ENCODE results near the gene BACH2. TPM values are rescaled to one million over a fixed set of nuclear protein-coding genes. Genes with fewer than 3 reads are reported as not detected.

Gene BACH2
- total RNA-seq, 1 experiment from 2014 or later: 3.3 TPM

GRCh38 chr6:90068264-90068663 lies 228.4 kb downstream of the BACH2 start:
- TF ChIP-seq FOSL1 (IDR thresholded peaks at IDR 0.05; ENCODE audit: low read depth): peak; percentile 68
- TF ChIP-seq EZH2 (IDR thresholded peaks at IDR 0.05): no peak
- no peak for TF ChIP-seq SIN3A (IDR thresholded peaks at IDR 0.05; ENCODE audit: low read depth)
- TF ChIP-seq, protein P1, sequence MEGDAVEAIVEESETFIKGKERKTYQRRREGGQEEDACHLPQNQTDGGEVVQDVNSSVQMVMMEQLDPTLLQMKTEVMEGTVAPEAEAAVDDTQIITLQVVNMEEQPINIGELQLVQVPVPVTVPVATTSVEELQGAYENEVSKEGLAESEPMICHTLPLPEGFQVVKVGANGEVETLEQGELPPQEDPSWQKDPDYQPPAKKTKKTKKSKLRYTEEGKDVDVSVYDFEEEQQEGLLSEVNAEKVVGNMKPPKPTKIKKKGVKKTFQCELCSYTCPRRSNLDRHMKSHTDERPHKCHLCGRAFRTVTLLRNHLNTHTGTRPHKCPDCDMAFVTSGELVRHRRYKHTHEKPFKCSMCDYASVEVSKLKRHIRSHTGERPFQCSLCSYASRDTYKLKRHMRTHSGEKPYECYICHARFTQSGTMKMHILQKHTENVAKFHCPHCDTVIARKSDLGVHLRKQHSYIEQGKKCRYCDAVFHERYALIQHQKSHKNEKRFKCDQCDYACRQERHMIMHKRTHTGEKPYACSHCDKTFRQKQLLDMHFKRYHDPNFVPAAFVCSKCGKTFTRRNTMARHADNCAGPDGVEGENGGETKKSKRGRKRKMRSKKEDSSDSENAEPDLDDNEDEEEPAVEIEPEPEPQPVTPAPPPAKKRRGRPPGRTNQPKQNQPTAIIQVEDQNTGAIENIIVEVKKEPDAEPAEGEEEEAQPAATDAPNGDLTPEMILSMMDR (IDR thresholded peaks at IDR 0.05 in 2 of 3, conservative IDR thresholded peaks at IDR 0.05 in 1 of 3; ENCODE audit: borderline replicate concordance in 1 of 3, insufficient read depth in 1 of 3, low read depth in 2 of 3, low read length in 2 of 3): no peak
- no peak for TF ChIP-seq CEBPB (IDR thresholded peaks at IDR 0.05; ENCODE audit: low read depth)
- TF ChIP-seq SP1 (IDR thresholded peaks at IDR 0.05; ENCODE audit: low read depth): peak; percentile 54
- TF ChIP-seq JUND (IDR thresholded peaks at IDR 0.05): peak; percentile 65
- TF ChIP-seq, protein P2, sequence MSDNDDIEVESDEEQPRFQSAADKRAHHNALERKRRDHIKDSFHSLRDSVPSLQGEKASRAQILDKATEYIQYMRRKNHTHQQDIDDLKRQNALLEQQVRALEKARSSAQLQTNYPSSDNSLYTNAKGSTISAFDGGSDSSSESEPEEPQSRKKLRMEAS (IDR thresholded peaks at IDR 0.05): peak; percentile 55
- no peak for TF ChIP-seq REST (IDR thresholded peaks at IDR 0.05; ENCODE audit: low read depth)
- TF ChIP-seq CBX3 (IDR thresholded peaks at IDR 0.05; ENCODE audit: low read depth): peak; percentile 82
- peak; percentile 96 for TF ChIP-seq EGR1 (IDR thresholded peaks at IDR 0.05; ENCODE audit: low read depth)
- TF ChIP-seq SRF (IDR thresholded peaks at IDR 0.05; ENCODE audit: low read depth): no peak
- H3K4me3 ChIP-seq (replicated peaks in 1 of 2; ENCODE audit: low read depth in 1 of 2, low read length in 2 of 2): no peak overlapping the region
- peak overlapping the region; percentile 37 for H3K4me2 ChIP-seq (ENCODE audit: low read length)
- BruUV-seq (replicated peaks): no TSS peak
- no peak overlapping the region for H2AFZ ChIP-seq (ENCODE audit: low read depth, low read length, poor library complexity, severe bottlenecking)
- H3K9ac ChIP-seq (ENCODE audit: low read length): no peak overlapping the region
- ChIA-PET CTCF (no interaction called here), POLR2A (no interaction called here), RAD21 (ENCODE audit: low non-redundant PET in 1 of 2, low total read pairs in 2 of 2, uncharacterized antibody in 2 of 2, unreplicated experiment in 2 of 2) (no interaction called here)
- H3K36me3 ChIP-seq (ENCODE audit: control insufficient read depth in 1 of 2, insufficient read depth in 2 of 2, low read length in 2 of 2): no peaks in the 10 kb centered on the region
- H3K4me1 ChIP-seq (ENCODE audit: control insufficient read depth in 1 of 2, insufficient read depth in 2 of 2, low read length in 2 of 2): peaks cover 13 to 20% of the 10 kb centered on the region in 2 experiments
- intact Hi-C loops (cut with micrococcal nuclease): no loop called here
- H3K9me3 ChIP-seq (ENCODE audit: control insufficient read depth in 1 of 2, insufficient read depth in 1 of 2, low read depth in 1 of 2, low read length in 2 of 2): no peaks in the 10 kb centered on the region
- H3K79me2 ChIP-seq (ENCODE audit: insufficient read depth, low read length): no peaks in the 10 kb centered on the region
- H4K20me1 ChIP-seq (ENCODE audit: insufficient read depth): no peaks in the 10 kb centered on the region
- no peaks in the 10 kb centered on the region for H3K27me3 ChIP-seq (ENCODE audit: insufficient read depth, low read length)
- DNase-seq (ENCODE audit: low read depth, low spot score) (peak; percentile 53), ATAC-seq (peak; percentile 93)
- H3K27ac ChIP-seq (ENCODE audit: low read depth, low read length): no peak overlapping the region
- no peaks in the 10 kb centered on the region for H3K9me2 ChIP-seq (ENCODE audit: insufficient read depth)

Data from HCT116 (cell line).